Common myeloid progenitor, CD34-positive (primary cell): ENCODE data around the gene CYP11A1.
A peak's percentile ranks its signal among the peaks of the same experiment; 100 is the strongest.

Source experiments
- CTCF ChIA-PET: fragments of 350-600 bp; sonication (Branson Sonifier 250); formaldehyde crosslinking; loops from one replicate; lab custom pipeline; 2021; ENCODE audit warnings: antibody characterized with exemption; lab: Charles Lee
- POLR2A ChIA-PET: fragments of 350-600 bp; sonication (Branson Sonifier 250); formaldehyde crosslinking; loops from one replicate; lab custom pipeline; 2021; ENCODE audit warnings: antibody characterized with exemption; lab: Charles Lee
- DNase-seq, 3 donors: peaks; one replicate each; pipeline versions ENCODE4 v3.0.0 to v3.0.0-alpha.2; 2013
- H3K27ac ChIP-seq, 2 experiments: 1 replicate in 1 of 2; 2 replicates in 1 of 2; pipeline ENCODE4 v1.7.0; 2013; ENCODE audit warnings: inconsistent platforms in 2 of 2, low read length in 2 of 2, mild to moderate bottlenecking in 2 of 2, low read depth in 1 of 2, moderate library complexity in 1 of 2; ENCODE audit not compliant: severe bottlenecking in 2 of 2, insufficient read depth in 1 of 2, poor library complexity in 1 of 2
- H3K27me3 ChIP-seq, 5 experiments: replicated peaks in 2 of 5; 1 replicate in 3 of 5; 2 replicates in 2 of 5; pipeline versions ENCODE4 v1.6.1 to v1.7.0; 2013; ENCODE audit warnings: low read length in 4 of 5, mild to moderate bottlenecking in 2 of 5, moderate library complexity in 2 of 5, inconsistent platforms in 1 of 5; ENCODE audit not compliant: insufficient read depth in 5 of 5, control insufficient read depth in 4 of 5
- H3K36me3 ChIP-seq, 4 experiments: 1 replicate in 2 of 4; 2 replicates in 2 of 4; pipeline versions ENCODE4 v1.6.1 to v1.7.0; 2013; ENCODE audit warnings: low read length in 3 of 4, control low read depth in 1 of 4, mild to moderate bottlenecking in 1 of 4; ENCODE audit not compliant: control insufficient read depth in 4 of 4, insufficient read depth in 4 of 4
- H3K4me1 ChIP-seq, 4 experiments: 1 replicate in 3 of 4; 2 replicates in 1 of 4; pipeline versions ENCODE4 v1.6.1 to v1.7.1; 2013; ENCODE audit warnings: low read length in 3 of 4, mild to moderate bottlenecking in 3 of 4, control low read depth in 1 of 4, inconsistent platforms in 1 of 4, moderate library complexity in 1 of 4; ENCODE audit not compliant: control insufficient read depth in 4 of 4, insufficient read depth in 4 of 4; ENCODE audit errors: control extremely low read depth in 1 of 4
- H3K4me3 ChIP-seq, 7 experiments: 1 replicate in 4 of 7; 2 replicates in 3 of 7; pipeline versions ENCODE4 v1.5.1 to v1.7.0; 2013; ENCODE audit warnings: mild to moderate bottlenecking in 7 of 7, low read length in 6 of 7, moderate library complexity in 6 of 7, inconsistent platforms in 2 of 7, low read depth in 2 of 7, control low read depth in 1 of 7; ENCODE audit not compliant: insufficient read depth in 4 of 7, control insufficient read depth in 1 of 7; ENCODE audit errors: extremely low read depth in 1 of 7
- H3K9me3 ChIP-seq, 5 experiments: 1 replicate in 4 of 5; 2 replicates in 1 of 5; pipeline versions ENCODE4 v1.6.1 to v1.7.1; 2013; ENCODE audit warnings: low read length in 4 of 5, mild to moderate bottlenecking in 2 of 5, inconsistent platforms in 1 of 5, low read depth in 1 of 5, moderate library complexity in 1 of 5; ENCODE audit not compliant: control insufficient read depth in 4 of 5, insufficient read depth in 2 of 5; ENCODE audit errors: control extremely low read depth in 1 of 5
- WGBS: methylation state at CpG from one replicate; pipeline ENCODE4 v1.1.5; 2013; ENCODE audit not compliant: insufficient coverage; 5-methylcytosine and 5-hydroxymethylcytosine counted together

CYP11A1 gene

GRCh38 chr15:74380361-74381189 lies 13.1 kb upstream of the CYP11A1 start:
- WGBS, result 93% methylated on average over 8 of the region's 12 CpGs

GRCh38 chr15:74378848-74379247 lies 11.4 kb upstream of the CYP11A1 start:
- Histone ChIP-seq H3K4me1 (peaks cover 2 to 41% (median 34%) of the 10 kb centered on the region in 4 experiments), H3K27ac (no peak overlapping the region), H3K27me3 (no peaks in the 10 kb centered on the region), H3K9me3 (no peaks in the 10 kb centered on the region), H3K36me3 (no peaks in the 10 kb centered on the region), H3K4me3 (peak overlapping the region in 2 of 7 experiments; percentile 1 to 16)
- ChIA-PET POLR2A (interaction anchor here (1.2 to 1.5 kb wide), 3 partner anchors 11 to 219 kb away, joined by 4 read pairs; no protein-coding TSS in a partner anchor), CTCF (interaction anchor here (0.8 to 22.0 kb wide), 12 partner anchors 9 to 253 kb away, joined by 3 to 671 read pairs (median 6); partner anchors contain the start of genes ARID3B and SEMA7A)
- peak; percentile 56 to 94 (median 91) for DNase-seq
- 17% methylated on average over 9 of the region's 9 CpGs for WGBS

More at GRCh38 chr15:74380361-74381189, 13.1 kb upstream of the CYP11A1 start:
- Histone ChIP-seq H3K4me1 (peaks cover 0 to 46% (median 37%) of the 10 kb centered on the region in 4 experiments), H3K36me3 (no peaks in the 10 kb centered on the region), H3K4me3 (no peak overlapping the region), H3K27me3 (no peaks in the 10 kb centered on the region), H3K9me3 (no peaks in the 10 kb centered on the region), H3K27ac (no peak overlapping the region)
- no peak for DNase-seq
- ChIA-PET POLR2A (interaction anchor here (1.5 kb wide), 1 partner anchor 80 kb away, joined by 4 read pairs; no protein-coding TSS in a partner anchor), CTCF (interaction anchor here (0.8 to 22.0 kb wide), 8 partner anchors 9 to 251 kb away, joined by 3 to 671 read pairs (median 8); partner anchors contain the start of gene SEMA7A)

GRCh38 chr15:74377831-74378766 lies 10.7 kb upstream of the CYP11A1 start:
- H3K4me1 ChIP-seq, result peaks cover 2 to 44% (median 38%) of the 10 kb centered on the region in 4 experiments
- no peak overlapping the region for H3K4me3 ChIP-seq
- no peak overlapping the region for H3K27ac ChIP-seq
- POLR2A ChIA-PET, result interaction anchor here (1.2 to 1.5 kb wide), 2 partner anchors 12 to 220 kb away, joined by 4 read pairs; no protein-coding TSS in a partner anchor
- H3K36me3 ChIP-seq, result no peaks in the 10 kb centered on the region
- H3K9me3 ChIP-seq, result no peaks in the 10 kb centered on the region
- WGBS, result 95% methylated on average over 10 of the region's 15 CpGs
- no peak for DNase-seq
- CTCF ChIA-PET, result interaction anchor here (0.8 to 22.0 kb wide), 13 partner anchors 8 to 254 kb away, joined by 3 to 671 read pairs (median 7); partner anchors contain the start of genes ARID3B and SEMA7A
- H3K27me3 ChIP-seq, result no peaks in the 10 kb centered on the region

- ChIA-PET CTCF (interaction anchor here (1.5 to 22.0 kb wide), 8 partner anchors 7 to 255 kb away, joined by 3 to 671 read pairs (median 12); partner anchors contain the start of gene SEMA7A), POLR2A (no interaction called here)
- WGBS, result 79% methylated on average over 4 of the region's 6 CpGs
- no peak for DNase-seq
- Histone ChIP-seq H3K27ac (no peak overlapping the region), H3K36me3 (no peaks in the 10 kb centered on the region), H3K4me1 (peaks cover 2 to 36% (median 31%) of the 10 kb centered on the region in 4 experiments), H3K9me3 (no peaks in the 10 kb centered on the region), H3K4me3 (no peak overlapping the region), H3K27me3 (no peaks in the 10 kb centered on the region)
Observed at GRCh38 chr15:74376825-74377581, 9.6 kb upstream of the CYP11A1 start.

GRCh38 chr15:74376226-74376625 lies 8.8 kb upstream of the CYP11A1 start:
- Histone ChIP-seq H3K27me3 (no peaks in the 10 kb centered on the region), H3K4me1 (peaks cover 2 to 36% (median 31%) of the 10 kb centered on the region in 4 experiments), H3K4me3 (no peak overlapping the region), H3K36me3 (no peaks in the 10 kb centered on the region), H3K27ac (no peak overlapping the region), H3K9me3 (no peaks in the 10 kb centered on the region)
- no peak for DNase-seq
- ChIA-PET CTCF (interaction anchor here (0.7 to 22.0 kb wide), 17 partner anchors 8 to 256 kb away, joined by 3 to 671 read pairs (median 4); partner anchors contain the start of genes CYP11A1 and SEMA7A), POLR2A (interaction anchor here (1.0 kb wide), 1 partner anchor 63 kb away, joined by 3 read pairs; no protein-coding TSS in a partner anchor)
- 100% methylated on average over 1 of the region's 1 CpG for WGBS

GRCh38 chr15:74375303-74375693 lies 7.9 kb upstream of the CYP11A1 start:
- ChIA-PET CTCF (interaction anchor here (0.8 to 22.0 kb wide), 15 partner anchors 9 to 393 kb away, joined by 3 to 671 read pairs (median 6); partner anchors contain the start of gene SEMA7A), POLR2A (no interaction called here)
- H3K4me1 ChIP-seq, result peaks cover 2 to 36% (median 31%) of the 10 kb centered on the region in 4 experiments
- 20% methylated on average over 8 of the region's 9 CpGs for WGBS
- no peaks in the 10 kb centered on the region for H3K9me3 ChIP-seq
- H3K36me3 ChIP-seq, result no peaks in the 10 kb centered on the region
- DNase-seq, result peak; percentile 83 to 91 (median 87)
- no peak overlapping the region for H3K27ac ChIP-seq
- H3K4me3 ChIP-seq, result no peak overlapping the region
- H3K27me3 ChIP-seq, result peaks cover 0 to under 1% (median 0%) of the 10 kb centered on the region in 5 experiments
